HepG2 (cell line): ENCODE results near the gene NPBWR2. TPM values are rescaled to one million over a fixed set of nuclear protein-coding genes. Genes with fewer than 3 reads are reported as not detected.
A peak's percentile ranks its signal among the peaks of the same experiment; 100 is the strongest.

Experiments used
- ATAC-seq: fragments of 200-7000 bp; cut with Tn5 transposase; 3 replicates; pipeline ENCODE4 v1.9.1; 2020; ENCODE audit warnings: mild to moderate bottlenecking, moderate library complexity
- BruUV-seq: library from RNA; stranded (reverse); fragments of 400-500 nt; replicated peaks from 2 replicates; lab custom pipeline; 2021; lab: Mats Ljungman, UMichigan
- CTCF ChIA-PET: fragments of 300-600 bp; formaldehyde crosslinking; extraction: SDS; loops from one replicate; lab custom pipeline; 2021; ENCODE audit warnings: low total read pairs, inconsistent platforms, low intra/inter-chr PET ratio; lab: Yijun Ruan, JAX
- POLR2A ChIA-PET: fragments of 350-600 bp; sonication (Branson Sonifier 250); formaldehyde crosslinking; loops from one replicate; lab custom pipeline; 2020; ENCODE audit warnings: antibody characterized with exemption, inconsistent platforms; lab: Yijun Ruan, JAX
- DNase-seq: peaks from one replicate; pipeline ENCODE4 v3.0.0-alpha.2; 2015; ENCODE audit warnings: low spot score
- FAIRE-seq: peaks from 3 replicates; lab custom pipeline; 2011; peaks lifted over from hg19 to GRCh38; lab: Jason Lieb, UNC
- H2AFZ ChIP-seq: one replicate; pipeline ENCODE4 v1.6.1; 2011; ENCODE audit warnings: low read length, inconsistent platforms
- H3K27ac ChIP-seq: fragments of 300-600 bp; 3 replicates; pipeline ENCODE4 v1.8.0; 2011; ENCODE audit warnings: mixed run types, mild to moderate bottlenecking, mixed read lengths, low read length, inconsistent platforms; ENCODE audit not compliant: insufficient read depth; ENCODE audit errors: extremely low read length
- H3K27me3 ChIP-seq, 2 experiments: fragments of 200-600 bp in 1 of 2; 2 replicates in 1 of 2; 3 replicates in 1 of 2; pipeline versions ENCODE4 v1.6.0 to v1.8.0; 2011; ENCODE audit warnings: low read length in 2 of 2, mild to moderate bottlenecking in 2 of 2, moderate library complexity in 2 of 2, inconsistent platforms in 1 of 2; ENCODE audit not compliant: insufficient read depth in 2 of 2, control insufficient read depth in 1 of 2
- H3K36me3 ChIP-seq, 2 experiments: fragments of 200-600 bp in 1 of 2; replicated peaks in 1 of 2; 2 replicates in 1 of 2; 3 replicates in 1 of 2; pipeline versions ENCODE4 v1.5.1 to v1.8.0; 2011; ENCODE audit warnings: low read length in 2 of 2, inconsistent platforms in 1 of 2; ENCODE audit not compliant: insufficient read depth in 2 of 2, control insufficient read depth in 1 of 2
- H3K4me1 ChIP-seq: 2 replicates; pipeline ENCODE4 v1.5.1; 2012; ENCODE audit warnings: low read length, inconsistent platforms; ENCODE audit not compliant: insufficient read depth
- H3K4me2 ChIP-seq: 2 replicates; pipeline ENCODE4 v1.6.0; 2011; ENCODE audit warnings: low read depth, low read length, inconsistent platforms
- H3K4me3 ChIP-seq, 3 experiments: fragments of 200-600 bp in 1 of 3; sonication (generic), shearing (Covaris generic) in 1 of 3; replicated peaks in 1 of 3; 2 replicates each; pipeline ENCODE4 v1.5.1; 2011 to 2016; ENCODE audit warnings: low read length in 3 of 3, inconsistent platforms in 2 of 3, low read depth in 2 of 3, mild to moderate bottlenecking in 2 of 3, control low read depth in 1 of 3, mixed read lengths in 1 of 3; ENCODE audit not compliant: insufficient read depth in 1 of 3
- H3K79me2 ChIP-seq: one replicate; pipeline ENCODE4 v1.6.1; 2011; ENCODE audit warnings: low read length, inconsistent platforms; ENCODE audit not compliant: insufficient read depth
- H3K9ac ChIP-seq: 2 replicates; pipeline ENCODE4 v1.6.0; 2011; ENCODE audit warnings: mild to moderate bottlenecking, low read depth, low read length, inconsistent platforms; ENCODE audit not compliant: insufficient read depth
- H3K9me3 ChIP-seq: 2 replicates; pipeline ENCODE4 v1.5.1; 2012; ENCODE audit warnings: mild to moderate bottlenecking, low read length
- H4K20me1 ChIP-seq: 2 replicates; pipeline ENCODE4 v1.6.0; 2011; ENCODE audit warnings: inconsistent platforms, mild to moderate bottlenecking, low read length, moderate library complexity; ENCODE audit not compliant: insufficient read depth
- RBFOX2 ChIP-seq: fragments of 200-400 bp; formaldehyde crosslinking; IDR thresholded peaks from 2 replicates; pipeline ENCODE4 v1.6.1; 2017; ENCODE audit warnings: low read depth, mild to moderate bottlenecking, low read length
- RORA ChIP-seq: sonication (generic); formaldehyde crosslinking; IDR thresholded peaks from 2 replicates; pipeline ENCODE4 v1.5.0; 2020; ENCODE audit warnings: mild to moderate bottlenecking, missing genetic modification reagents, moderate library complexity
- ZC3H4 ChIP-seq: sonication (generic); formaldehyde crosslinking; IDR thresholded peaks from 2 replicates; pipeline ENCODE4 v1.4.0; 2020; ENCODE audit warnings: missing genetic modification reagents, borderline replicate concordance
- ZNF121 ChIP-seq: sonication (generic); formaldehyde crosslinking; IDR thresholded peaks from 2 replicates; pipeline ENCODE4 v1.5.0; 2020; ENCODE audit warnings: mild to moderate bottlenecking, missing genetic modification reagents
- ZNF619 ChIP-seq: sonication (generic); formaldehyde crosslinking; IDR thresholded peaks from 2 replicates; pipeline ENCODE4 v1.4.0; 2020; ENCODE audit warnings: mild to moderate bottlenecking, missing genetic modification reagents
- WGBS: methylation state at CpG from one replicate; pipeline ENCODE4 v1.1.6; 2017; ENCODE audit warnings: low lambda C conversion rate; 5-methylcytosine and 5-hydroxymethylcytosine counted together
- in situ Hi-C: cut with HindIII; loops from 2 replicates; pipeline ENCODE4 v1.10.0; 2017; ENCODE audit warnings: low pct_unique_long_range_greater_than_20kb; ENCODE audit not compliant: extremely low pct_ligation_motif_present
- intact Hi-C: fragments of 100-400 bp; cut with micrococcal nuclease; formaldehyde crosslinking; loops from one replicate; pipeline ENCODE4 v1.10.0; 2022; ENCODE audit not compliant: unreplicated experiment
- polyA plus RNA-seq, 8 experiments: library from polyadenylated mRNA; depleted of rRNA in 3 of 8; stranded (reverse) in 7 of 8; unstranded in 1 of 8; fragments of >200 nt; fragmentation: Illumina TruSeq in 4 of 8; extraction: Trizol in 4 of 8; gene quantifications; 2 replicates each; pipeline versions ENCODE4 v1.2.1 to v1.2.3, GENCODE V29; 2011 to 2016; ENCODE audit warnings: low read depth in 4 of 8, missing spikeins in 1 of 8, mixed read lengths in 1 of 8; ENCODE audit not compliant: insufficient read depth in 1 of 8
- total RNA-seq, 5 experiments: library from RNA; depleted of rRNA; stranded (reverse); fragments of >200 nt; fragmentation: Illumina TruSeq; extraction: Trizol; gene quantifications; 2 replicates each; pipeline ENCODE4 v1.2.3, GENCODE V29; 2016; ENCODE audit warnings: low read depth in 1 of 5
- TF ChIP-seq, protein P1 (sequence below), 2 experiments: sonication (generic) in 1 of 2; formaldehyde crosslinking in 1 of 2; IDR thresholded peaks; 2 replicates each; pipeline versions ENCODE4 v1.5.1 to v1.6.1; 2011 to 2020; ENCODE audit warnings: borderline replicate concordance in 1 of 2, low read depth in 1 of 2, low read length in 1 of 2, mild to moderate bottlenecking in 1 of 2, missing genetic modification reagents in 1 of 2, moderate library complexity in 1 of 2
- TF ChIP-seq, protein P2 (sequence below): sonication (generic); formaldehyde crosslinking; IDR thresholded peaks from one replicate; pipeline ENCODE4 v1.5.1; 2020; ENCODE audit warnings: mild to moderate bottlenecking, missing genetic modification reagents; ENCODE audit errors: not compliant biosample characterization
- TF ChIP-seq, protein P3 (sequence below): conservative IDR thresholded peaks from 2 replicates; pipeline ENCODE4 v1.6.1; 2018; ENCODE audit warnings: missing genetic modification reagents
- TF ChIP-seq, protein P4 (sequence below): sonication (generic); formaldehyde crosslinking; IDR thresholded peaks from 2 replicates; pipeline ENCODE4 v1.4.0; 2020; ENCODE audit warnings: low read depth, mild to moderate bottlenecking, missing genetic modification reagents

NPBWR2 gene
- total and polyA plus RNA-seq, 2 of the 13 experiments (the other 11 are each of a cell fraction or from before 2014, with no cell fraction given) = not detected

DNA sequence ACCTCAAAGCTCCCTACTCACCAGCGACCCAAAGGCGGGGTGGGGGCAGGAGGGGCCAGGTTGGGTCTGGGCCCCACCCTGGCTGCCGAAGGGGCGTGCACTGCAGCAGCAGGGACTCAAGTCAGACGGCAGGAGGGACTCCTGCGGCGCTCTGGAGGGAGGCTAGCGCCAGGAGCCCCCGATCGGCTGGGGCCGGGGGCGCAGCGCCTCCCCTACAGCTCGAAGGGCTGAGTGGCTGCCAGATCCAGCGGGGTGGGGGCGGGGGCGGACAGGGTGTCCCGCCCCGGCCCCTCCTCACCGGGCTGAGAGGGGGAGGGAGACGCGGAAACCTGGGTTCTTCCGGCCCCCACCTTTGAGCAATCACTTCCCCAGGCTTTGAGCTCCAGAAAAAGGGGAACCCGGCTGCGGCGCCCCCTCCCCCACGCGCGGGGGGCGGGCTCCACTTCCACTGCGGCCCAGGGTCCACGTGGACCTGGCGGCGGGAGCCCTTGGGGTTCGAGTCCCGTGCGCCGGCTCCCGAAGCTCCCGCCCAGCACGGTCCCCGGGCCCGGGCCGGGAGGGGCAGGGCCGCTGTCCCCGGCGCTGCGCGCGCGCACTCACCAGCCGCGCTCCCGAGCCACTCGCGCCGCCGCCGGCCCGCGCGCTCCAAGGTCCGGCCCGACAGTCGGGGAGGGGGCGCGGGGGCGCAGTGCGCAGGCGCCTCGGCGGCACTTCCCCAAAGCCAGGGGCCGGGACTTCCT, 27.9 kb downstream of the NPBWR2 start, which contains the start of gene RGS19:
Gene RGS19 (minus strand): TSS at position 246 of the 740 bp plus-strand sequence. CDS start 2,632 bp downstream, outside the sequence.
- in situ Hi-C loops = loop anchor here (5.0 kb wide), 1 partner anchor 38 kb away; no protein-coding TSS in a partner anchor
- ChIA-PET POLR2A (interaction anchor here (0.7 to 4.9 kb wide), 9 partner anchors 10 to 1521 kb away, joined by 3 to 25 read pairs (median 4); partner anchors contain the start of genes PCMTD2, TCEA2, TPD52L2 and UCKL1), CTCF (no interaction called here)
- TF ChIP-seq ZNF121 (no peak), ZC3H4 (CRISPR knock-in tag) (no peak), ZNF619 (CRISPR knock-in tag) (no peak), RORA (no peak), RBFOX2 (peak; percentile 64)
- TF ChIP-seq, protein P1, sequence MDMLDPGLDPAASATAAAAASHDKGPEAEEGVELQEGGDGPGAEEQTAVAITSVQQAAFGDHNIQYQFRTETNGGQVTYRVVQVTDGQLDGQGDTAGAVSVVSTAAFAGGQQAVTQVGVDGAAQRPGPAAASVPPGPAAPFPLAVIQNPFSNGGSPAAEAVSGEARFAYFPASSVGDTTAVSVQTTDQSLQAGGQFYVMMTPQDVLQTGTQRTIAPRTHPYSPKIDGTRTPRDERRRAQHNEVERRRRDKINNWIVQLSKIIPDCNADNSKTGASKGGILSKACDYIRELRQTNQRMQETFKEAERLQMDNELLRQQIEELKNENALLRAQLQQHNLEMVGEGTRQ (IDR thresholded peaks at IDR 0.05; ENCODE audit: low read depth, low read length) = no peak
- TF ChIP-seq, protein P1 (CRISPR knock-in tag; IDR thresholded peaks at IDR 0.05; ENCODE audit: borderline replicate concordance) = no peak
- TF ChIP-seq, protein P2, sequence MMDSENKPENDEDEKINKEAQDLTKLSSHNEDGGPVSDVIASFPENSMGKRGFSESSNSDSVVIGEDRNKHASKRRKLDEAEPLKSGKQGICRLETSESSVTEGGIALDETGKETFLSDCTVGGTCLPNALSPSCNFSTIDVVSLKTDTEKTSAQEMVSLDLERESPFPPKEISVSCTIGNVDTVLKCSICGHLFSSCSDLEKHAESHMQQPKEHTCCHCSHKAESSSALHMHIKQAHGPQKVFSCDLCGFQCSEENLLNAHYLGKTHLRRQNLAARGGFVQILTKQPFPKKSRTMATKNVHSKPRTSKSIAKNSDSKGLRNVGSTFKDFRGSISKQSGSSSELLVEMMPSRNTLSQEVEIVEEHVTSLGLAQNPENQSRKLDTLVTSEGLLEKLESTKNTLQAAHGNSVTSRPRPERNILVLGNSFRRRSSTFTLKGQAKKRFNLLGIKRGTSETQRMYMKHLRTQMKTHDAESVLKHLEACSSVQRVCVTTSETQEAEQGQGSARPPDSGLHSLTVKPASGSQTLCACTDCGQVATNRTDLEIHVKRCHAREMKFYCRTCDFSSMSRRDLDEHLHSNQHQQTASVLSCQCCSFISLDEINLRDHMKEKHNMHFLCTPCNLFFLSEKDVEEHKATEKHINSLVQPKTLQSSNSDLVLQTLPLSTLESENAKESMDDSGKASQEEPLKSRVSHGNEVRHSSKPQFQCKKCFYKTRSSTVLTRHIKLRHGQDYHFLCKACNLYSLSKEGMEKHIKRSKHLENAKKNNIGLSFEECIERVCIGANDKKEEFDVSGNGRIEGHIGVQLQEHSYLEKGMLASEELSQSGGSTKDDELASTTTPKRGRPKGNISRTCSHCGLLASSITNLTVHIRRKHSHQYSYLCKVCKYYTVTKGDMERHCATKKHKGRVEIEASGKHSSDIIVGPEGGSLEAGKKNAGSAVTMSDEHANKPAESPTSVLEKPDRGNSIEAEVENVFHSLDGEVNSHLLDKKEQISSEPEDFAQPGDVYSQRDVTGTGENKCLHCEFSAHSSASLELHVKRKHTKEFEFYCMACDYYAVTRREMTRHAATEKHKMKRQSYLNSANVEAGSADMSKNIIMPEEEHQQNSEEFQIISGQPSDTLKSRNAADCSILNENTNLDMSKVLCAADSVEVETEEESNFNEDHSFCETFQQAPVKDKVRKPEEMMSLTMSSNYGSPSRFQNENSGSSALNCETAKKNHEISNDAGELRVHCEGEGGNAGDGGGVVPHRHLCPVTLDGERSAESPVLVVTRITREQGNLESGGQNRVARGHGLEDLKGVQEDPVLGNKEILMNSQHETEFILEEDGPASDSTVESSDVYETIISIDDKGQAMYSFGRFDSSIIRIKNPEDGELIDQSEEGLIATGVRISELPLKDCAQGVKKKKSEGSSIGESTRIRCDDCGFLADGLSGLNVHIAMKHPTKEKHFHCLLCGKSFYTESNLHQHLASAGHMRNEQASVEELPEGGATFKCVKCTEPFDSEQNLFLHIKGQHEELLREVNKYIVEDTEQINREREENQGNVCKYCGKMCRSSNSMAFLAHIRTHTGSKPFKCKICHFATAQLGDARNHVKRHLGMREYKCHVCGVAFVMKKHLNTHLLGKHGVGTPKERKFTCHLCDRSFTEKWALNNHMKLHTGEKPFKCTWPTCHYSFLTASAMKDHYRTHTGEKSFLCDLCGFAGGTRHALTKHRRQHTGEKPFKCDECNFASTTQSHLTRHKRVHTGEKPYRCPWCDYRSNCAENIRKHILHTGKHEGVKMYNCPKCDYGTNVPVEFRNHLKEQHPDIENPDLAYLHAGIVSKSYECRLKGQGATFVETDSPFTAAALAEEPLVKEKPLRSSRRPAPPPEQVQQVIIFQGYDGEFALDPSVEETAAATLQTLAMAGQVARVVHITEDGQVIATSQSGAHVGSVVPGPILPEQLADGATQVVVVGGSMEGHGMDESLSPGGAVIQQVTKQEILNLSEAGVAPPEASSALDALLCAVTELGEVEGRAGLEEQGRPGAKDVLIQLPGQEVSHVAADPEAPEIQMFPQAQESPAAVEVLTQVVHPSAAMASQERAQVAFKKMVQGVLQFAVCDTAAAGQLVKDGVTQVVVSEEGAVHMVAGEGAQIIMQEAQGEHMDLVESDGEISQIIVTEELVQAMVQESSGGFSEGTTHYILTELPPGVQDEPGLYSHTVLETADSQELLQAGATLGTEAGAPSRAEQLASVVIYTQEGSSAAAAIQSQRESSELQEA (CRISPR knock-in tag) = no peak
- TF ChIP-seq, protein P3, sequence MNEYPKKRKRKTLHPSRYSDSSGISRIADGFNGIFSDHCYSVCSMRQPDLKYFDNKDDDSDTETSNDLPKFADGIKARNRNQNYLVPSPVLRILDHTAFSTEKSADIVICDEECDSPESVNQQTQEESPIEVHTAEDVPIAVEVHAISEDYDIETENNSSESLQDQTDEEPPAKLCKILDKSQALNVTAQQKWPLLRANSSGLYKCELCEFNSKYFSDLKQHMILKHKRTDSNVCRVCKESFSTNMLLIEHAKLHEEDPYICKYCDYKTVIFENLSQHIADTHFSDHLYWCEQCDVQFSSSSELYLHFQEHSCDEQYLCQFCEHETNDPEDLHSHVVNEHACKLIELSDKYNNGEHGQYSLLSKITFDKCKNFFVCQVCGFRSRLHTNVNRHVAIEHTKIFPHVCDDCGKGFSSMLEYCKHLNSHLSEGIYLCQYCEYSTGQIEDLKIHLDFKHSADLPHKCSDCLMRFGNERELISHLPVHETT (CRISPR knock-in tag) = peak; percentile 43; the same call in 1 of the 2 replicates
- TF ChIP-seq, protein P4, sequence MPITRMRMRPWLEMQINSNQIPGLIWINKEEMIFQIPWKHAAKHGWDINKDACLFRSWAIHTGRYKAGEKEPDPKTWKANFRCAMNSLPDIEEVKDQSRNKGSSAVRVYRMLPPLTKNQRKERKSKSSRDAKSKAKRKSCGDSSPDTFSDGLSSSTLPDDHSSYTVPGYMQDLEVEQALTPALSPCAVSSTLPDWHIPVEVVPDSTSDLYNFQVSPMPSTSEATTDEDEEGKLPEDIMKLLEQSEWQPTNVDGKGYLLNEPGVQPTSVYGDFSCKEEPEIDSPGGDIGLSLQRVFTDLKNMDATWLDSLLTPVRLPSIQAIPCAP (CRISPR knock-in tag) = no peak

More for the DNA sequence above, 27.9 kb downstream of the NPBWR2 start, which contains the start of gene RGS19:
- peaks cover 59% of the 10 kb centered on the region for H3K4me1 ChIP-seq
- H3K27ac ChIP-seq = peak within 1 kb of the TSS; percentile 35
- intact Hi-C loops = loop anchor here (2.0 kb wide), 1 partner anchor 15 kb away; no protein-coding TSS in a partner anchor
- H3K4me2 ChIP-seq = peak within 1 kb of the TSS; percentile 99
- ATAC-seq = peak; percentile 17
- H3K9ac ChIP-seq = peak within 1 kb of the TSS; percentile 78
- peak; percentile 70 for DNase-seq
- H4K20me1 ChIP-seq = peaks cover 9% of the 10 kb centered on the region; the same call in 1 of the 2 replicates
- H3K36me3 ChIP-seq = no peaks in the 10 kb centered on the region
- H2AFZ ChIP-seq = no peak within 1 kb of the TSS
- no TSS peak for BruUV-seq
- H3K79me2 ChIP-seq = no peaks in the 10 kb centered on the region
- H3K4me3 ChIP-seq = peak within 1 kb of the TSS; percentile 77 to 89 (median 85)
- no peaks in the 10 kb centered on the region for H3K9me3 ChIP-seq
- peaks cover 5 to 15% of the 10 kb centered on the region in 2 experiments; a peak in 4 of 5 replicates for H3K27me3 ChIP-seq
- no peak for FAIRE-seq
- 0% methylated on average over 23 of the region's 73 CpGs for WGBS
